ENCODE measurements around the gene MPRIP. TPM values are rescaled to one million over a fixed set of nuclear protein-coding genes. Genes with fewer than 3 reads are reported as not detected.

Gene MPRIP
- total RNA-seq, 2 donors from 2014 or later: 147 to 269 TPM

DNA sequence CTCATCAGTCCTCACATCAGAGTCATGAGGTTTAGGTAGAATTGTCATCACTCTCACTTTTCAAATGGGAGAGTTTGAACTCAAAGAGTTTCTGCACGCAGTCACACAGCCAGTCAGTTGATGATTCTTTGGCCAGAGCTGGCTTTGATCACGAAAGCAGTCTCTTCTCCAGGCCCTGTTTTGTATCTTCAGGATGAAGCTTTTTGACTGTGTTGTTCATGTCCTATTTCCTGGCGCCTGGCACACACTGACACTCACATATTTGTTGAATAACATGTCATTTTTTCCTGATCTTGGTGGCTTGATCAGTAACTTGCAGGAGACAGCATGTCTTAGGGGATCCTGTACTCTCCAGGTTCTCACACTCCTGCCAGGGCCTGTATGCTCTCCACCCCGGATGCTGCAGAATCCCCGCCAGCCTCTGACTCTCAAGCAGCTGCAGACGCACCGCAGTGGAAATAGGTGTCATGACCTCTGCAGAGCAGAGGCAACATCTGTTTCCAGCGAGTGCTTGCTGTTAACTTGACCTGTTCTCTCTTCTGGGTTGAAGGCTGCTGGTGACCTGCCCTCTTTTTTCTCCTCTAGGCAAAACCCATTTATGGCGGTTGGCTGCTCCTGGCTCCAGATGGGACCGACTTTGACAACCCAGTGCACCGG lies 33.0 kb downstream of the MPRIP start:
- WGBS, 2 donors: 59 to 68% methylated on average over 11 of the region's 11 CpGs

DNA sequence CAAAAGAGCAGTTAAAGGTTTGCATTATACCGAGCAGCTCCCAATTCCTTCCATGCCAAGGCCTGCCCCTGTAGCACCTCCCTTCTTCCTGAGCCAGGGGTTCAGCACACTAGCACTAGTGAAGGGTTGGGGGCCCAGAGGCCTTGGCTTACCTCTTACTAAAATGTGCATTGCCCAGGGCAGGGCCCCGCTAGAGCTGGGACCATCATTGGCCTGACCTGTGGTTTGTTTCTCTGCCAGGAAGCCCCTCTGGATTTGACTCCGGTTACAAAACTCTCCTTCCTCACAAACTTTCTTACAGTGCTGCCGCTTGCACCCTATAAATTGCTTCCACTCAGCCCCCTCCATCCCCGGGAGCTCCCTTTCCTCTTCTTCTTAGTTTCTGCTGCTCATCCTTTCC lies 33.8 kb downstream of the MPRIP start:
- no peak for ATAC-seq
- peak in 1 of 4 donors; percentile 2 for DNase-seq
- TF ChIP-seq, protein P1, sequence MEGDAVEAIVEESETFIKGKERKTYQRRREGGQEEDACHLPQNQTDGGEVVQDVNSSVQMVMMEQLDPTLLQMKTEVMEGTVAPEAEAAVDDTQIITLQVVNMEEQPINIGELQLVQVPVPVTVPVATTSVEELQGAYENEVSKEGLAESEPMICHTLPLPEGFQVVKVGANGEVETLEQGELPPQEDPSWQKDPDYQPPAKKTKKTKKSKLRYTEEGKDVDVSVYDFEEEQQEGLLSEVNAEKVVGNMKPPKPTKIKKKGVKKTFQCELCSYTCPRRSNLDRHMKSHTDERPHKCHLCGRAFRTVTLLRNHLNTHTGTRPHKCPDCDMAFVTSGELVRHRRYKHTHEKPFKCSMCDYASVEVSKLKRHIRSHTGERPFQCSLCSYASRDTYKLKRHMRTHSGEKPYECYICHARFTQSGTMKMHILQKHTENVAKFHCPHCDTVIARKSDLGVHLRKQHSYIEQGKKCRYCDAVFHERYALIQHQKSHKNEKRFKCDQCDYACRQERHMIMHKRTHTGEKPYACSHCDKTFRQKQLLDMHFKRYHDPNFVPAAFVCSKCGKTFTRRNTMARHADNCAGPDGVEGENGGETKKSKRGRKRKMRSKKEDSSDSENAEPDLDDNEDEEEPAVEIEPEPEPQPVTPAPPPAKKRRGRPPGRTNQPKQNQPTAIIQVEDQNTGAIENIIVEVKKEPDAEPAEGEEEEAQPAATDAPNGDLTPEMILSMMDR (IDR thresholded peaks at IDR 0.05): no peak
- no peak for TF ChIP-seq POLR2A (IDR thresholded peaks at IDR 0.05)
- WGBS, 2 donors: 83 to 90% methylated on average over 5 of the region's 5 CpGs
- no peaks in the 10 kb centered on the region for H3K9me3 ChIP-seq
- H3K4me1 ChIP-seq: peaks cover 44% of the 10 kb centered on the region
- H3K27ac ChIP-seq: peak overlapping the region in 1 of 4 donors; percentile 11
- H3K4me3 ChIP-seq: no peak overlapping the region
- H3K36me3 ChIP-seq (replicated peaks in 1 of 2; ENCODE audit: insufficient read depth in 1 of 2, low read depth in 2 of 2): no peaks in the 10 kb centered on the region
- no peaks in the 10 kb centered on the region for H3K27me3 ChIP-seq
- intact Hi-C loops (cut with DNase I): no loop called here

More for the DNA sequence above, 33.0 kb downstream of the MPRIP start:
- H3K9me3 ChIP-seq: no peaks in the 10 kb centered on the region
- H3K36me3 ChIP-seq (replicated peaks in 1 of 2; ENCODE audit: insufficient read depth in 1 of 2, low read depth in 2 of 2): no peaks in the 10 kb centered on the region
- H3K27me3 ChIP-seq: no peaks in the 10 kb centered on the region
- peaks cover 44% of the 10 kb centered on the region for H3K4me1 ChIP-seq
- no peak overlapping the region for H3K4me3 ChIP-seq
- H3K27ac ChIP-seq: peak overlapping the region in 1 of 4 donors; percentile 11
- ATAC-seq (no peak), DNase-seq (peak in 3 of 4 donors; percentile 23 to 46 (median 42))
- intact Hi-C loops (cut with DNase I): no loop called here
- TF ChIP-seq, protein P1 (IDR thresholded peaks at IDR 0.05): no peak
- TF ChIP-seq POLR2A (IDR thresholded peaks at IDR 0.05): no peak

DNA sequence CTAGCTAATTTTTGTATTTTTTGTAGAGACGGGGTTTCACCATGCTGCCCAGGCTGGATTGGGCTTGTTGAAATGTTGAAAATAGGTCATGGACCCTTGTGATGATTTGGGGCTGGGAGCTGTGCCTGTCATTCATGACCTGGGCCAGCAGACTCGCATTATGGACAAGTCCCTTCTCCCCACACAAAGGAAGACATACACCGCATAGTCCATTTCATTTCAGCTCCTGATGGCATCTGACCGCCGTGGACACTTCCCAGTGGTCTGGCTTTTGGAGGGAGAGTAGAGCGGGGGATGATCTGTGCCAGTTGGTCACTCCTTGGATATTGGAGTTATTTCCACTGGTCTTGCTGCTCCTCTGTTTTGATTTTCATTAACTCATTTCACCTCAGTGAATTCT lies 34.8 kb downstream of the MPRIP start:
- no peak overlapping the region for H3K4me3 ChIP-seq
- no peak for ATAC-seq
- peaks cover 43% of the 10 kb centered on the region for H3K4me1 ChIP-seq
- no peaks in the 10 kb centered on the region for H3K36me3 ChIP-seq (replicated peaks in 1 of 2; ENCODE audit: insufficient read depth in 1 of 2, low read depth in 2 of 2)
- WGBS, 2 donors: 94 to 95% methylated on average over 6 of the region's 6 CpGs
- peak overlapping the region in 1 of 4 donors; percentile 60 for H3K27ac ChIP-seq
- intact Hi-C loops (cut with DNase I): no loop called here
- H3K9me3 ChIP-seq: no peaks in the 10 kb centered on the region
- H3K27me3 ChIP-seq: no peaks in the 10 kb centered on the region
- DNase-seq: peak in 1 of 4 donors; percentile 1
- TF ChIP-seq, protein P1 (IDR thresholded peaks at IDR 0.05): no peak
- no peak for TF ChIP-seq POLR2A (IDR thresholded peaks at IDR 0.05)

DNA sequence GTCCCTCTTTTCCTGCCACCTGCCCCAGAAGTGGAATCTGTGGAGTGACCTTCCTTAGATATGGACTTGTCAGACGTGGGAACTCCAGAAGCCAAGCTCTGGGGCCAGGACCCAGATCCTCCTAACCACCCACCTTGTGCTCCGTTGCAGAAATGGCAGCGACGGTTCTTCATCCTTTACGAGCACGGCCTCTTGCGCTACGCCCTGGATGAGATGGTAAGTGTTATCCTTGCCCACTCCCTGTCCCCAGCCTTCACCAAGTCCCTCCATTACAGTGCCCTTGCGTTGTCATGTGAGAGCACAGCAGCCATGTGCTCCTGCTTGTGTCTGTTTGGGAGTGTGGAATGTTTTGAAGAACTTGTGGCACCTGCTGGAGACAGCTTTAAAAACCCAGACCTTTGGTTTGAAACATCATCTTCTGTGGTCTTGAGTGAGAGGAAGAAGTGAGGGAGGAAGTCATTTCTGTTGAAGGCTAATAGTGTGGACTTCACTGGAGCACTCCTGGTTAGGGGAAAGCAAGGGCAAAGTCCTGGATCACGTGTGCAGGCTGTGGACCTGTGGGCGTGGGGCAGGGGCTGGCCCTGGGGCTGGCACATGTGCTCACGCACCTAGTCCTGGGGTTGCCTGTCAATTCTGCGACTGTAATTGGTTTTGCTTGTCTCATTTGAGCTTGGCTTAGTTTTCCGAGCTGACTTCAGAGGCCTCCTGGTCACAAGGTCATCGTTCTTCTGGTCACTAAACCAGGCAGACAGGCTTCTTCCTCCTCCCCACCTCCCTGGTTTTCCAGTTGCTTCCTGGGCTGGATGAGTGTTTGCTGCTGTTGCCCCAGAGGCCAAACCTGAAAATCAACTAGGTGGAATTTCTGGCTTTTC lies 35.8 kb downstream of the MPRIP start:
- no peak overlapping the region for H3K4me3 ChIP-seq
- H3K9me3 ChIP-seq: no peaks in the 10 kb centered on the region
- ATAC-seq (peak; percentile 84), DNase-seq (peak; percentile 60 to 78 (median 74))
- peak overlapping the region in 3 of 4 donors; percentile 60 to 70 (median 64) for H3K27ac ChIP-seq
- 56 to 60% methylated on average over 15 of the region's 15 CpGs for WGBS, 2 donors
- TF ChIP-seq, protein P1 (IDR thresholded peaks at IDR 0.05): peak in 2 of 7 experiments; percentile 17 to 25
- TF ChIP-seq POLR2A (IDR thresholded peaks at IDR 0.05): no peak
- intact Hi-C loops (cut with DNase I): no loop called here
- peaks cover 43% of the 10 kb centered on the region for H3K4me1 ChIP-seq
- H3K27me3 ChIP-seq: no peaks in the 10 kb centered on the region
- peaks cover 0 to 2% of the 10 kb centered on the region in 2 donors for H3K36me3 ChIP-seq (replicated peaks in 1 of 2; ENCODE audit: insufficient read depth in 1 of 2, low read depth in 2 of 2)

Data from body of pancreas (tissue), 4 donors.